K562 treated with DMSO at 1 percent for 4 hours (cell line): Measurements from ENCODE around the gene ATP11A. TPM values are rescaled to one million over a fixed set of nuclear protein-coding genes. Genes with fewer than 3 reads are reported as not detected.

Experiments
- total RNA-seq: library from RNA; unstranded; fragments of 300-600 nt; gene quantifications from 2 replicates; pipeline ENCODE4 v1.2.3, GENCODE V29; 2022; ENCODE audit not compliant: insufficient read depth

ATP11A gene
- total RNA-seq = 12.6 and 19.0 TPM in 2 replicates

GRCh38 chr13:112689303-112690245, at the start of gene ATP11A:
Gene ATP11A (plus strand): TSS chr13:112690038. CDS start chr13:112690417, 379 bp downstream.

Other genes starting within 250 kb of the ATP11A start
- gene TUBGCP3, start 101.9 kb upstream of the ATP11A start, total RNA-seq = 10.5 and 11.7 TPM in 2 replicates